NCI-H748 treated with DMSO at 0.1 percent for 48 hours (cell line): ENCODE results near the gene FXYD7.
"Not testable (repeated sequence)": the region's sequence is repeated elsewhere in the genome, so short reads cannot be mapped to it uniquely, and the experiment has no call there.

Experiments used
- DNase-seq: peaks from one replicate; lab custom pipeline; 2025; lab: John Stamatoyannopoulos, UW

Gene FXYD7

GRCh38 chr19:35166100-35167063 lies 23.3 kb downstream of the FXYD7 start:
- no peak for DNase-seq

GRCh38 chr19:35167251-35168119 lies 24.4 kb downstream of the FXYD7 start:
- DNase-seq, result no peak

GRCh38 chr19:35168196-35168595 lies 25.1 kb downstream of the FXYD7 start:
- no peak for DNase-seq

- DNase-seq, result no peak
Observed at GRCh38 chr19:35169221-35169995, 26.4 kb downstream of the FXYD7 start.

GRCh38 chr19:35170359-35171061 lies 27.5 kb downstream of the FXYD7 start:
- DNase-seq, result no peak

GRCh38 chr19:35171730-35172129 lies 28.7 kb downstream of the FXYD7 start:
- DNase-seq, result no peak

DNA sequence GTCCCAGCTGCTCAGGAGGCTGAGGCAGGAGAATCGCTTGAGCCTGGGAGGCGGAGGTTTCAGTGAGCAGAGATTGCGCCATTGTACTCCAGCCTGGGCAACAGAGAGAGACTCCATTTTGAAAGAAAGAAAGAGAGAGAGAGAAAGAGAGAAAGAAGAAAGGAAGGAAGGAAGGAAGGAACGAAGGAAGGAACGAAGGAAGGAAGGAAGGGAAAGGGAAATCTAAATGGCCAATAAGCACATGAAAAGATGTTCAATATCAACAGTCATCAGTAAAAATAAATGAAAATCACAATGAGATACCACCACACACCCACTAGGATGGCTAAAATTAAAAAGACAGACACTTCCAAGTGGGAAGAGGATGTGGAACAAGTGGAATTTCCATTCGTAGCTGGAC lies 31.2 kb downstream of the FXYD7 start:
- DNase-seq, result no peak

DNA sequence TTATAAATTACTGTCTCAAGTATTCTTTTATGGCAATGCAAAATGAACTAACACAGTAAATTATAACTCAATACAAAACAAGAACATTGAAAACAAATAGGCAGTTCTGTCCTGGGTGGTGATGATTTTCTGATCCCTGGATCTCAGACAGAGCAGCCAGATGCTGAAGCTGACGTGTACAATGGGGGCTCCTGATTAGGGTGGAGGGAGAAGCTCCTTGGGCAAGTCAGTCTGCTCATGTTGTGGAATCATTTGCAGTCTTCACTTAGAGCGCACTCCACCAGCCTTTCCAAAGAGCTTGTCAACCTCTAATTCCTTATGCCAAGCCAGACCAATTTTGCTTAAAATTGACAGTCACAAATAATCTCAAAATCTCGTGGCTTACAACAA lies 33.1 kb downstream of the FXYD7 start:
- no peak for DNase-seq

- DNase-seq, result no peak
Observed at GRCh38 chr19:35177377-35178274, 34.6 kb downstream of the FXYD7 start.

GRCh38 chr19:35178701-35179100 lies 35.6 kb downstream of the FXYD7 start:
- no peak for DNase-seq

- DNase-seq, result no peak
Observed at GRCh38 chr19:35179830-35180229, 36.8 kb downstream of the FXYD7 start.

- DNase-seq, result no peak
Observed at GRCh38 chr19:35181387-35181786, 38.3 kb downstream of the FXYD7 start.

DNA sequence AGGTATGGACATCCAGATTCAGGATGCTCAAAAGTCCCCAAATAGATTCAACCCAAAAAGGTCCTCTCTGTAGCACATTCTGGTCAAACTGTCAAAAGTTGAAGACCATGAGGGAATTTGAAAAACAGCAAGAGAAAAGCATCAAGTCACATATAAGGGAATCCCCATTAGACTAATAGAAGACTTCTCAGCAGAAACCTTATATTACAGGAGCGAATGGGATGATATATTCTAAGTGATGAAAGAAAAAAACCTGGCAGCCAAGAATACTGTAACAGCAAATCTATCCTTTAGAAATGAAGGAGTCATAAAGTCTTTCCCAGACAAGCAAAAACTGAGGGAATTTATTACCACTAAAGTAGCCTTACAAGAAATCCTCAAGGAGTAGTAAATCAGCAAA lies 41.2 kb downstream of the FXYD7 start:
- no peak for DNase-seq

- no peak for DNase-seq
Observed at GRCh38 chr19:35184884-35185283, 41.8 kb downstream of the FXYD7 start.

GRCh38 chr19:35194012-35194984 lies 51.2 kb downstream of the FXYD7 start:
- no peak for DNase-seq

- DNase-seq, result no peak
Observed at GRCh38 chr19:35195830-35196229, 52.8 kb downstream of the FXYD7 start.

GRCh38 chr19:35196861-35197260 lies 53.8 kb downstream of the FXYD7 start:
- not testable (repeated sequence) for DNase-seq

DNA sequence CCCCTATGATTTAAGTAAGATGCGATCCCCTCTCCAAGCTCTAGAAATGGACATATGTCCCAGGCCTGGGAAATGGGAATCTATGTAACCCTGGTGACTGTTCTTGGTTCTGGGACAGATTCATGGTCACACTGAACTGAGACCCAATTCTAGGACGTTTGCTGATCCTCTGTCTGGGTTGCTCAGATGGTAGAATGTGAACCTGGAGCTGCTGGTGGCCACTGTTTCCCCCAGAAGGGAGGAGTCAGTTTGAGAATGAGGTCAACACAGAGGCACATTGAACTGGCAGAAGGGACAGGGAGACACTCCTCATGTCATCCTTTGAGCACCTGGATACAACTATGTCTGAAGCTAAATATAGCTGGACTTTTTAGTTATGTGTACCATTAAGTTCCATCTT lies 56.4 kb downstream of the FXYD7 start:
- no peak for DNase-seq
